ENCODE measurements around the gene LTK. TPM values are rescaled to one million over a fixed set of nuclear protein-coding genes. Genes with fewer than 3 reads are reported as not detected.

The LTK gene
- total RNA-seq: 0.12 and 0.13 TPM in 2 replicates

GRCh38 chr15:41513506-41514227, at the start of gene LTK:
Gene LTK, minus strand, starts transcription at chr15:41513827. Its CDS starts 118 bp downstream, at chr15:41513709.

GRCh38 chr15:41558400-41559238, 45.0 kb upstream of the LTK start, which contains the start of gene TYRO3:
Gene TYRO3, plus strand, starts transcription at chr15:41559212. Its CDS starts 46 bp downstream, at chr15:41559258.

GRCh38 chr15:41493205-41493901, 20.3 kb downstream of the LTK start, which contains the start of gene ITPKA:
Gene ITPKA, plus strand, starts transcription at chr15:41493874. Its CDS starts 54 bp downstream, at chr15:41493928.

Other genes starting within 250 kb of the LTK start
- 3.7 and 4.9 TPM in 2 replicates for gene OIP5, start 181.2 kb downstream of the LTK start, total RNA-seq
- gene NUSAP1, start 180.9 kb downstream of the LTK start, total RNA-seq: 48.2 and 53.5 TPM in 2 replicates
- gene NDUFAF1, start 111.3 kb downstream of the LTK start, total RNA-seq: 23.0 and 23.8 TPM in 2 replicates
- gene RTF1, start 96.7 kb downstream of the LTK start, total RNA-seq: 15.9 and 19.3 TPM in 2 replicates
- 1.7 and 2.4 TPM in 2 replicates for gene ITPKA, start 20.0 kb downstream of the LTK start, total RNA-seq
- gene RPAP1, start 30.4 kb upstream of the LTK start, total RNA-seq: 12.6 and 13.7 TPM in 2 replicates
- gene TYRO3, start 45.4 kb upstream of the LTK start, total RNA-seq: 8.1 and 9.8 TPM in 2 replicates
- gene MGA, start 146.6 kb upstream of the LTK start, total RNA-seq: 27.6 and 35.5 TPM in 2 replicates